ENCODE measurements around the gene SERPINA4.

GRCh38 chr14:94542811-94543440, 18.3 kb upstream of the SERPINA4 start:
- TF ChIP-seq GATA2 (IDR thresholded peaks at IDR 0.05; ENCODE audit: low read depth, low read length) = no peak
- TF ChIP-seq GATA3 (IDR thresholded peaks at IDR 0.05; ENCODE audit: low read depth, low read length) = no peak
